ENCODE data around the gene TMEM139. TPM values are rescaled to one million over a fixed set of nuclear protein-coding genes. Genes with fewer than 3 reads are reported as not detected.

The TMEM139 gene
- total and polyA plus RNA-seq, 3 donors from 2014 or later: 1.1 to 5.3 (median 2.2) TPM

- H3K4me1 ChIP-seq: no peaks in the 10 kb centered on the region
- no peaks in the 10 kb centered on the region for H3K36me3 ChIP-seq (ENCODE audit: low read depth, missing control alignments)
- DNase-seq: no peak
- no peaks in the 10 kb centered on the region for H3K27me3 ChIP-seq
- TF ChIP-seq CTCF (IDR thresholded peaks at IDR 0.05): no peak
- no peak for TF ChIP-seq POLR2A (IDR thresholded peaks at IDR 0.05)
- no peak overlapping the region for H3K27ac ChIP-seq
- no peak overlapping the region for H3K4me3 ChIP-seq
- intact Hi-C loops (cut with DNase I; ENCODE audit: low total_unique reads): no loop called here
- no peaks in the 10 kb centered on the region for H3K9me3 ChIP-seq
These were observed 11.1 kb downstream of the TMEM139 start for GRCh38 chr7:143295870-143296269.

GRCh38 chr7:143296686-143297085, 11.9 kb downstream of the TMEM139 start:
- no peaks in the 10 kb centered on the region for H3K4me1 ChIP-seq
- no peak overlapping the region for H3K4me3 ChIP-seq
- intact Hi-C loops (cut with DNase I; ENCODE audit: low total_unique reads): no loop called here
- TF ChIP-seq CTCF (IDR thresholded peaks at IDR 0.05) (no peak), POLR2A (IDR thresholded peaks at IDR 0.05) (no peak)
- 44 to 55% methylated on average over 2 of the region's 2 CpGs for WGBS, 2 donors
- DNase-seq: no peak
- no peak overlapping the region for H3K27ac ChIP-seq
- H3K27me3 ChIP-seq: no peaks in the 10 kb centered on the region
- no peaks in the 10 kb centered on the region for H3K36me3 ChIP-seq (ENCODE audit: low read depth, missing control alignments)
- no peaks in the 10 kb centered on the region for H3K9me3 ChIP-seq

- DNase-seq: no peak
- Histone ChIP-seq H3K4me3 (no peak overlapping the region), H3K9me3 (no peaks in the 10 kb centered on the region), H3K36me3 (ENCODE audit: low read depth, missing control alignments) (no peaks in the 10 kb centered on the region), H3K4me1 (no peaks in the 10 kb centered on the region), H3K27ac (no peak overlapping the region), H3K27me3 (no peaks in the 10 kb centered on the region)
- TF ChIP-seq POLR2A (IDR thresholded peaks at IDR 0.05) (no peak), CTCF (IDR thresholded peaks at IDR 0.05) (no peak)
- WGBS, 2 donors: 83 to 88% methylated on average over 2 of the region's 2 CpGs
- intact Hi-C loops (cut with DNase I; ENCODE audit: low total_unique reads): no loop called here
These were observed 14.6 kb downstream of the TMEM139 start for GRCh38 chr7:143299346-143299745.

- intact Hi-C loops (cut with DNase I; ENCODE audit: low total_unique reads): no loop called here
- TF ChIP-seq POLR2A (IDR thresholded peaks at IDR 0.05) (no peak), CTCF (IDR thresholded peaks at IDR 0.05) (peak in 1 of 3 experiments; percentile 37)
These were observed 15.1 kb downstream of the TMEM139 start for GRCh38 chr7:143299840-143300239.

More at GRCh38 chr7:143299840-143300239, 15.1 kb downstream of the TMEM139 start:
- no peaks in the 10 kb centered on the region for H3K36me3 ChIP-seq (ENCODE audit: low read depth, missing control alignments)
- H3K27ac ChIP-seq: no peak overlapping the region
- no peaks in the 10 kb centered on the region for H3K27me3 ChIP-seq
- no peaks in the 10 kb centered on the region for H3K4me1 ChIP-seq
- no peak overlapping the region for H3K4me3 ChIP-seq
- 73 to 79% methylated on average over 8 of the region's 8 CpGs for WGBS, 2 donors
- H3K9me3 ChIP-seq: no peaks in the 10 kb centered on the region
- peak; percentile 53 for DNase-seq

All from testis (tissue), 3 donors.